GM10266 (cell line): ENCODE data around the gene GLA.

ENCODE experiments used
- DNase-seq: peaks from one replicate; pipeline ENCODE4 v3.0.0; 2012; ENCODE audit errors: extremely low spot score
- TF ChIP-seq, protein P1 (sequence below): IDR thresholded peaks from 2 replicates; pipeline ENCODE4 v1.5.1; 2012; ENCODE audit warnings: mild to moderate bottlenecking, low read depth; ENCODE audit not compliant: control insufficient read depth, insufficient read depth; ENCODE audit errors: missing control alignments

The GLA gene

DNA sequence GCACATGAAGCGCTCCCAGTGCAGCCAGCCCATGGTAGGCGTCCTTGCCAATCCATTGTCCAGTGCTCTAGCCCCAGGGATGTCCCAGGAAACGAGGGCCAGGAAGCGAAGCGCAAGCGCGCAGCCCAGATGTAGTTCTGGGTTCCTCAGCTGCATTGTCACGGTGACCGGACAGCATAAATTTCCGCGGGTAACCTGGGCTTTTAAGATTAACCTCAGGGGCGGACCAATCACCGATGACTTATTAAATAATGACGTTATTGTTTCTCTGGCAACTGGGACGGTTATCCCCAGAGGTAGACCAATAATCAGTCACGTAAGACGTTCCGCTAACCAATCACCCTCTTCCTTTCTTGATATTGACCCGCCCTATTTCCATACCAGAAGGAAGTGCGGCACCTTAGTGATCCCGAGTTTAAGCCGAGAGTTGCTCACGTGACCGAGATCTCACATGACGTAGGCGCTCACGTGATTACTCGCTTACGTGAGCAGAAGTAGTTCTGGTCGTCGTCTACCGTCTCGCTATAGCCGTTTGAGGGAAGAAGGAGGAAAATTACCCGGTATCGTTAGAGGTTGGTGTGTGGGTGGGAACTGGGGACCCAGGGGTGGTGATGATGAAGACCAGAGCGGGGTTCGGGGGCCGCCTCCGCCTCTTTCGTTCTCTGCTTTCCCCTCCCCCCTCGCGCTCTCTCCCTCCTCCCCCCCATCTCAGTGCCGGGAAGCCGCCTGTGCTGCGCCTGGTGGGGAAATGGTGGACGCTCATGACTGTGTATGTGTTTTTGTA is at the start of gene GLA, which contains the start of gene HNRNPH2:
Gene GLA, minus strand, starts transcription at position 178 of the 784 bp plus-strand sequence. Its CDS starts 22 bp downstream, at position 156.
Gene HNRNPH2, plus strand, starts transcription at position 475 of the 784 bp plus-strand sequence. CDS start 3,767 bp downstream, outside the sequence.
- TF ChIP-seq, protein P1, sequence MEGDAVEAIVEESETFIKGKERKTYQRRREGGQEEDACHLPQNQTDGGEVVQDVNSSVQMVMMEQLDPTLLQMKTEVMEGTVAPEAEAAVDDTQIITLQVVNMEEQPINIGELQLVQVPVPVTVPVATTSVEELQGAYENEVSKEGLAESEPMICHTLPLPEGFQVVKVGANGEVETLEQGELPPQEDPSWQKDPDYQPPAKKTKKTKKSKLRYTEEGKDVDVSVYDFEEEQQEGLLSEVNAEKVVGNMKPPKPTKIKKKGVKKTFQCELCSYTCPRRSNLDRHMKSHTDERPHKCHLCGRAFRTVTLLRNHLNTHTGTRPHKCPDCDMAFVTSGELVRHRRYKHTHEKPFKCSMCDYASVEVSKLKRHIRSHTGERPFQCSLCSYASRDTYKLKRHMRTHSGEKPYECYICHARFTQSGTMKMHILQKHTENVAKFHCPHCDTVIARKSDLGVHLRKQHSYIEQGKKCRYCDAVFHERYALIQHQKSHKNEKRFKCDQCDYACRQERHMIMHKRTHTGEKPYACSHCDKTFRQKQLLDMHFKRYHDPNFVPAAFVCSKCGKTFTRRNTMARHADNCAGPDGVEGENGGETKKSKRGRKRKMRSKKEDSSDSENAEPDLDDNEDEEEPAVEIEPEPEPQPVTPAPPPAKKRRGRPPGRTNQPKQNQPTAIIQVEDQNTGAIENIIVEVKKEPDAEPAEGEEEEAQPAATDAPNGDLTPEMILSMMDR: no peak
- DNase-seq: peak; percentile 77

DNA sequence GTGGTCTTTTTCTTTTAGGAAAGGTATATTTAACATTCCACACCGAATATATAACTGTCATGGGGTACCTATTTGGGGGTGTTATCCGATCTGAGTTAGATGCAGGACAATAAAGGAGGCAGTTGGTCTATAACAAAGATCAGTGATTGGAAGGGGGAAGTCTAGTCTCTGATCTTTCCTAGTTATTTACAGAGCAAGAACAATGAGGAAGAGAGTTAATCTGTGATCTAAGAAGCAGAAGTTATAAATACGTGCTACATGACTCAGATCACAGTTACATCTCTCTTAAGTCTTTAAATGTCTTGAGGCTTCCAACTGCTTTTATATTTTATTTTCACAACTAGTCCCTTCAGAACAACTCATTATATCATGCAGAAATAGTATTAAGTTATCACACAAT is 44.3 kb upstream of the GLA start:
- TF ChIP-seq, protein P1: no peak
- DNase-seq: no peak

DNA sequence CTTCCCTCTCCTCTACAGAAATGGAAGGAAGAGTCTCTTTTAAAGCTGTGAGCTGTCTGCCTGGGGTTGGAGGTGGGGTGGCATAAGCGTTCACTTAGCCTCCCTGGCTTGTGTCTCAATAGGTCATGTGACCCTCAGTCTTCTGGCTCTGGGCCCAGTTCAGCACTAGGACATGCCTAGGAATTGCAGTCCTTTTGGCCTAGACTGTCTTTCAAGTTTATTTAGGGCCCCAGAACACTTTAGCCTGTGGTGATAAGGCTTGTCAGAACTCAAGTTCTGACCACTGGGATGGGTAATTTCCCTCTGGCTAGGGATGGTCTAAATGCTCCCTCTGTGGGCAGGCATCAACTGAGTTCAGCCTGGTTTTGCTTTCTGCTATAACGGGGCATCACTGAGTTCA is 43.2 kb upstream of the GLA start:
- TF ChIP-seq, protein P1: no peak

DNA sequence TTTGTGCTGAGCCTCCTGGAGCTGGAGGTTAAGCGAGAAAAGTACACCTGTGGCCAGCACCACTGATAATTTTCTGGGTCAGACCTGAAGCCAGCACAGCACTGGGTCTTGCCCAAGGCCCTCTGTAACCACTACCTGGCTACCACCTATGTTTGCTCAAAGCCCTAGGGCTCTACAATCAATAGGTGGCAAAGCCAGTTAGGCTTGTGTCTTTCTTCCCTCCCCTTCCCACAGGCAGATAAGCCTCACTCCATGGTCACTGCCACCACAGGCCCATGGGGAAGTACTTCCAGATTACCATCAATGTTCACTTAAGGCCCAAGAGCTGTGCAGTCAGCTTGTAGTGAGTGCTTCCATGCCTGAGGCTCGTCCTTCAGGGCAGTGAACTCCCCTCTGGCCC is 42.4 kb upstream of the GLA start:
- no peak for DNase-seq
- TF ChIP-seq, protein P1: no peak

More for the DNA sequence above, 43.2 kb upstream of the GLA start:
- no peak for DNase-seq

DNA sequence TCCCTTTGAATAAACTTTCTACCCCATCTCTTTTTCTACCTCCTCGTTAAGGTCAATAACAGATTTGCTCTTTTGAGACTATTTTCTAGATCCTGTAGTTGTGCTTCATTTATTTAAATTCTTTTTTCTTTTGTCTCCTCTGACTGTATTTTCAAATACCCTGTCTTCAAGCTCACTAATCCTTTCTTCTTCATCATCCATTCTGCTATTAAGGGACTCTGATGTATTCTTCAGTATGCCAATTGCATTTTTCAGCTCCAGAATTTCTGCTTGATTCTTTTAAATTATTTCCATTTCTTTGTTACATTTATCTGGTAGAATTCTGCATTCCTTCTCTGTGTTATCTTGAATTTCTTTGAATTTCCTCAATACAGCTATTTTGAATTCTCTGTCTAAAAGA is 41.6 kb upstream of the GLA start:
- DNase-seq: no peak
- TF ChIP-seq, protein P1: no peak

DNA sequence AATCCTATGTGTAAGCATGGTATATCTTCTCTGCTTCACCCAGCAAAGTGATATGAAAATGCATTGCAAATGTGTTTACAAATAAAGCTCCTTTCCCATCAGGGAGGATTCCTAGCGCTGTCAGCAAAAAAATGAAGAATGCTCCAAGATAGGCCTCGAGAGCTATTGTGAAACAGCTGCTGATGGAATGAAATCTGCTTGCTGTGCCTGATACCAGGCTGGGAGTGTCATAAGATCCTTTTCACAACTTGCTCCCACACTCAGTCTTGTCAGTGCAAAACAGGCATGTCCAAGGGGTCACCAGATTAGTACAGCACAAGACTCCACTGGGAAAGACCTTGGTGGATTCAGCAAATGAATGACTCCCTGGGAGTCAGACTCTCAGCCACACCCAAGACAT is 34.4 kb upstream of the GLA start:
- TF ChIP-seq, protein P1: no peak
- no peak for DNase-seq

DNA sequence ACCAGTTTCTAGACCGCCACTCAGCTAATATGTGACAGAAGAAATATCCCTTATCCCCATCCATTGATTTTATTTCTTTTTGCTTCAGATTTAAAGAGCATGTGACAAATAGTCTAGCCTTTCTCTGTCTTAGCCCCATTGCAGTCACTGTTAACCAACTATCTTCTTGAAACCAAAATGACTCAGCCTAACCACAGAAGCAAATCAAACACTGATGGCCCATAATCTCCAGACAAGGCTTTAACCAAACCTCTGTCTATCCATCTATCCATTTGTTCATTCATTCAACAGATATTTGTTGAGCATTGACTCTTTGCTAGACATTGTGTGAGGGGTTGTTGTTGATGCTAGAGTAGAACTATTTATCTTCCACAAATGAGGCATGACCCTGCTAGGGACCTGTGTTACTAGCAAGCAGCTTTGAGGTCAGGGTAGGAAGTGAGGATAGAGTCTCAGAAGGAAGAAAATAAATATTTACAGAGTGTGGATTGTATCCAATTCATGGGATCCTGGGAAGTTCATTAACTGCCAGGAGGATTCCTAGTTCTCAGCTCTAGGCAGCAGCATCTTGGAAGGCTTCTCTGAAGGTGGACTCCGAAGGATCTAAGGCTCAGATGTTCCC is 22.8 kb upstream of the GLA start:
- DNase-seq: no peak
- TF ChIP-seq, protein P1: no peak
